ENCODE results near the gene SLC35F6.
"Not testable (repeated sequence)": the region's sequence is repeated elsewhere in the genome, so short reads cannot be mapped to it uniquely, and the experiment has no call there.

Gene SLC35F6

GRCh38 chr2:26730549-26731344 is 33.3 kb upstream of the SLC35F6 start:
- no peak for DNase-seq (ENCODE audit: low spot score)

- no peak for DNase-seq (ENCODE audit: low spot score)
Measured at GRCh38 chr2:26731714-26732113, 32.4 kb upstream of the SLC35F6 start.

- DNase-seq (ENCODE audit: low spot score) = no peak
Measured at GRCh38 chr2:26732446-26732845, 31.6 kb upstream of the SLC35F6 start.

GRCh38 chr2:26733413-26733812 is 30.7 kb upstream of the SLC35F6 start:
- no peak for DNase-seq (ENCODE audit: low spot score)

- DNase-seq (ENCODE audit: low spot score) = no peak
Measured at GRCh38 chr2:26735097-26735496, 29.0 kb upstream of the SLC35F6 start.

- no peak for DNase-seq (ENCODE audit: low spot score)
Measured at GRCh38 chr2:26735883-26736588, 28.0 kb upstream of the SLC35F6 start.

GRCh38 chr2:26737221-26737620 is 26.9 kb upstream of the SLC35F6 start:
- DNase-seq (ENCODE audit: low spot score) = no peak

- DNase-seq (ENCODE audit: low spot score) = no peak
Measured at GRCh38 chr2:26738481-26738880, 25.6 kb upstream of the SLC35F6 start.

GRCh38 chr2:26739514-26739913 is 24.6 kb upstream of the SLC35F6 start:
- DNase-seq (ENCODE audit: low spot score) = no peak

GRCh38 chr2:26740346-26740745 is 23.7 kb upstream of the SLC35F6 start:
- DNase-seq (ENCODE audit: low spot score) = no peak

GRCh38 chr2:26740890-26741302 is 23.2 kb upstream of the SLC35F6 start:
- DNase-seq (ENCODE audit: low spot score) = no peak

- DNase-seq (ENCODE audit: low spot score) = no peak
Measured at GRCh38 chr2:26742048-26742770, 21.9 kb upstream of the SLC35F6 start.

GRCh38 chr2:26743852-26744251 is 20.2 kb upstream of the SLC35F6 start:
- no peak for DNase-seq (ENCODE audit: low spot score)

GRCh38 chr2:26744953-26745352 is 19.1 kb upstream of the SLC35F6 start:
- DNase-seq (ENCODE audit: low spot score) = no peak

- peak; percentile 63 for DNase-seq (ENCODE audit: low spot score)
Measured at GRCh38 chr2:26745609-26746327, 18.3 kb upstream of the SLC35F6 start.

- no peak for DNase-seq (ENCODE audit: low spot score)
Measured at GRCh38 chr2:26746934-26747333, 17.1 kb upstream of the SLC35F6 start.

GRCh38 chr2:26749787-26750420 is 14.2 kb upstream of the SLC35F6 start:
- DNase-seq (ENCODE audit: low spot score) = not testable (repeated sequence)

GRCh38 chr2:26750467-26750866 is 13.6 kb upstream of the SLC35F6 start:
- DNase-seq (ENCODE audit: low spot score) = not testable (repeated sequence)

- DNase-seq (ENCODE audit: low spot score) = no peak
Measured at GRCh38 chr2:26752656-26753055, 11.4 kb upstream of the SLC35F6 start.

- no peak for DNase-seq (ENCODE audit: low spot score)
Measured at GRCh38 chr2:26754539-26754938, 9.5 kb upstream of the SLC35F6 start.

- DNase-seq (ENCODE audit: low spot score) = no peak
Measured at GRCh38 chr2:26754972-26755670, 9.0 kb upstream of the SLC35F6 start.

Measured in HuH-7 (cell line).